HG03520 (cell line): ENCODE results near the gene LRRK2.
"Not testable (repeated sequence)": the region's sequence is repeated elsewhere in the genome, so short reads cannot be mapped to it uniquely, and the experiment has no call there.

Experiments used
- ATAC-seq: cut with Tn5 transposase; IDR thresholded peaks from one replicate; pipeline ENCODE4 v1.9.1; 2021; ENCODE audit warnings: mild to moderate bottlenecking, moderate library complexity; ENCODE audit not compliant: unreplicated experiment

LRRK2 gene

GRCh38 chr12:40387279-40387678 lies 162.5 kb downstream of the LRRK2 start:
- ATAC-seq: not testable (repeated sequence)

GRCh38 chr12:40390980-40391379 lies 166.2 kb downstream of the LRRK2 start:
- no peak for ATAC-seq

- ATAC-seq: no peak
These were observed 168.2 kb downstream of the LRRK2 start for GRCh38 chr12:40393026-40393425.

- no peak for ATAC-seq
These were observed 174.9 kb downstream of the LRRK2 start for GRCh38 chr12:40399656-40400055.

- ATAC-seq: no peak
These were observed 180.6 kb downstream of the LRRK2 start for GRCh38 chr12:40405419-40405818.
